K562 (cell line): ENCODE data around the gene CRABP2. TPM values are rescaled to one million over a fixed set of nuclear protein-coding genes. Genes with fewer than 3 reads are reported as not detected.
A peak's percentile ranks its signal among the peaks of the same experiment; 100 is the strongest.

Experiments
- E2F5 ChIP-seq: sonication (generic); formaldehyde crosslinking; IDR thresholded peaks from 2 replicates; pipeline ENCODE4 v1.8.0; 2022; ENCODE audit warnings: mild to moderate bottlenecking, missing genetic modification reagents
- ELK1 ChIP-seq: sonication (generic); formaldehyde crosslinking; IDR thresholded peaks from 2 replicates; pipeline ENCODE4 v1.8.1; 2022; ENCODE audit warnings: missing genetic modification reagents
- HMGN3 ChIP-seq: IDR thresholded peaks from 2 replicates; pipeline ENCODE4 v1.6.1; 2011; ENCODE audit warnings: borderline replicate concordance, low read depth, mild to moderate bottlenecking, mixed read lengths, low read length; ENCODE audit not compliant: insufficient read length; ENCODE audit errors: extremely low read depth
- KAT2B ChIP-seq: IDR thresholded peaks from one replicate; pipeline ENCODE4 v1.6.1; 2012; ENCODE audit warnings: low read depth, mild to moderate bottlenecking, control low read depth, inconsistent platforms, low read length, moderate library complexity
- MECOM ChIP-seq: fragments of 250-450 bp; sonication (Bioruptor Pico); IDR thresholded peaks from 2 replicates; pipeline ENCODE4 v1.8.0; 2022; ENCODE audit warnings: inconsistent platforms
- MXD1 ChIP-seq: fragments of 250-450 bp; sonication (Bioruptor Pico); IDR thresholded peaks from 2 replicates; pipeline ENCODE4 v1.8.0; 2021; ENCODE audit warnings: borderline replicate concordance, mild to moderate bottlenecking, moderate library complexity; ENCODE audit not compliant: poor library complexity, severe bottlenecking
- PTBP1 ChIP-seq: fragments of 200-400 bp; formaldehyde crosslinking; IDR thresholded peaks from 2 replicates; pipeline ENCODE4 v1.6.1; 2017; ENCODE audit warnings: low read depth, low read length
- RBBP5 ChIP-seq: fragments of 200-600 bp; sonication (generic); IDR thresholded peaks from 2 replicates; pipeline ENCODE4 v1.6.1; 2012; ENCODE audit warnings: borderline replicate concordance, mild to moderate bottlenecking, low read length, control low read depth, inconsistent platforms; ENCODE audit not compliant: insufficient read depth, poor library complexity, severe bottlenecking
- TFAP4 ChIP-seq: sonication (generic); formaldehyde crosslinking; IDR thresholded peaks from 2 replicates; pipeline ENCODE4 v1.8.0; 2022; ENCODE audit warnings: missing genetic modification reagents, mild to moderate bottlenecking, moderate library complexity, borderline replicate concordance
- ZBTB7A ChIP-seq: IDR thresholded peaks from 2 replicates; pipeline ENCODE4 v1.6.1; 2011; ENCODE audit warnings: low read depth, mild to moderate bottlenecking, low read length, moderate library complexity, borderline replicate concordance; ENCODE audit not compliant: control insufficient read depth
- ZNF212 ChIP-seq: fragments of 450-650 bp; formaldehyde crosslinking; IDR thresholded peaks from 2 replicates; pipeline ENCODE4 v1.4.0; 2020; ENCODE audit warnings: mild to moderate bottlenecking
- ZNF3 ChIP-seq: fragments of 250-450 bp; sonication (Bioruptor Pico); IDR thresholded peaks from 2 replicates; pipeline ENCODE4 v1.5.0; 2021; ENCODE audit warnings: mild to moderate bottlenecking, moderate library complexity
- ZNF740 ChIP-seq, 3 experiments: fragments of 200-800 bp in 1 of 3; sonication (Bioruptor generic) in 1 of 3; sonication (generic) in 1 of 3; formaldehyde crosslinking in 1 of 3; IDR thresholded peaks; 2 replicates each; pipeline versions ENCODE4 v1.6.1 to v1.8.0; 2016 to 2022; ENCODE audit warnings: mild to moderate bottlenecking in 2 of 3, missing compliant biosample characterization in 2 of 3, missing genetic modification characterization in 2 of 3, missing genetic modification reagents in 1 of 3
- ZNF778 ChIP-seq: fragments of 450-650 bp; formaldehyde crosslinking; IDR thresholded peaks from 2 replicates; pipeline ENCODE4 v1.4.0; 2020; ENCODE audit warnings: mild to moderate bottlenecking, moderate library complexity
- polyA plus RNA-seq, 8 experiments: library from polyadenylated mRNA; depleted of rRNA in 4 of 8; stranded (reverse) in 5 of 8; unstranded in 3 of 8; fragments of >200 nt; fragmentation: Nextera tagmentation in 2 of 8; fragmentation: Illumina TruSeq in 1 of 8; extraction: Ambion mirVana in 2 of 8; extraction: Trizol in 1 of 8; gene quantifications; 2 replicates each; pipeline versions ENCODE4 v1.2.1 to v1.2.3, GENCODE V29; 2011 to 2014; ENCODE audit warnings: inconsistent platforms in 1 of 8, missing spikeins in 1 of 8
- total RNA-seq, 7 experiments: library from RNA; depleted of rRNA in 6 of 7; stranded (reverse); fragments of >200 nt in 6 of 7; fragmentation: Illumina TruSeq in 2 of 7; extraction: Trizol in 2 of 7; gene quantifications; 2 replicates each; pipeline versions ENCODE4 v1.2.1 to v1.2.3, GENCODE V29; 2011 to 2021; ENCODE audit warnings: low replicate concordance in 1 of 7
- TF ChIP-seq, protein P1 (sequence below): fragments of 250-450 bp; sonication (Bioruptor Pico); IDR thresholded peaks from 2 replicates; pipeline ENCODE4 v1.4.0; 2020

Gene CRABP2
- total and polyA plus RNA-seq, 9 of the 15 experiments (the other 6 are each of a cell fraction or from before 2014, with no cell fraction given) = 0.30 to 2.5 (median 0.82) TPM

DNA sequence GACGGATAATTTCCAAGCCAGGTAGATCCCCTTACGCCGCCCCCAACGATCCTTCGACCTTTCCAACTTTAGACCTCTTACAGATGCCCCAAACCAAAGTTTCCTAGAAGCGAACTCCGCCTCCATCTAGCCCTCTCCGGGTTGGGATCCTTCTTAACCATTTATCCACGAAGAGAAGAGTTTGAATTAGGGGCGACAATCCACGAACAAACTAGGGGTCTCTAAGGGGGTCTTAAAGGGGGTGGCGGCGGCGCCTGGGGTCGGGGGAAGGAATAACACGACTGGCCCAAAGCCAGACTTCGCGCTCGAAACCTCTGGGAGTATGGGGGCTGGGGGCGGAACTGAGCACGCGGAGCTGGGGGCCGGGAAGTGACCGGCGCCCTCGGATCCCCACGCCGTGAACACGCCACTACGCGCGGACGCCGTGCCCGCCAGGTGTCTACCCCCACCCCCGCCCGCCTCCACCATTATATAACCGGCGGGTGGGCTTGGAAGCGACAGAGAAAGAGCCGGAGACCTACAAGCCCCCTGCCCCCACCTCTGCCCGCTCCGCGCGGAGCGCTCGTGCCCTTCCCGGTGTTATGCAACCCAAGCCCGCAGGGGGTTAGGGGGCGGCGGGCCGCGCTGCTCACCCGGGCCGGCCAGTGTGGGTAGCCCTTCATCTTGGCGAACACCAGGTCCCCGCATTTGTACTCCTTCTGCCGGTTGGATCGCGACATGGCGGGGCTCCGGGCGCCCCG, 45.5 kb upstream of the CRABP2 start (continued):
- no peak for TF ChIP-seq ZNF778 (CRISPR knock-in tag)
- TF ChIP-seq ZNF3 (CRISPR knock-in tag) = no peak
- TF ChIP-seq PTBP1 = no peak
- TF ChIP-seq HMGN3 = no peak
- no peak for TF ChIP-seq ZNF212 (CRISPR knock-in tag)
- TF ChIP-seq ZBTB7A = peak; percentile 79
- TF ChIP-seq MECOM (CRISPR knock-in tag) = no peak
- TF ChIP-seq MXD1 (CRISPR knock-in tag) = no peak
- TF ChIP-seq ZNF740 (CRISPR knock-in tag; IDR thresholded peaks at IDR 0.05) = no peak
- no peak for TF ChIP-seq ZNF740 (tag; IDR thresholded peaks at IDR 0.05)
- TF ChIP-seq ELK1 (CRISPR knock-in tag) = no peak
- no peak for TF ChIP-seq KAT2B
- no peak; the same call in 1 of the 2 replicates for TF ChIP-seq E2F5 (CRISPR knock-in tag)
- TF ChIP-seq TFAP4 (CRISPR knock-in tag) = peak; percentile 2; the same call in 1 of the 2 replicates
- TF ChIP-seq, protein P1, sequence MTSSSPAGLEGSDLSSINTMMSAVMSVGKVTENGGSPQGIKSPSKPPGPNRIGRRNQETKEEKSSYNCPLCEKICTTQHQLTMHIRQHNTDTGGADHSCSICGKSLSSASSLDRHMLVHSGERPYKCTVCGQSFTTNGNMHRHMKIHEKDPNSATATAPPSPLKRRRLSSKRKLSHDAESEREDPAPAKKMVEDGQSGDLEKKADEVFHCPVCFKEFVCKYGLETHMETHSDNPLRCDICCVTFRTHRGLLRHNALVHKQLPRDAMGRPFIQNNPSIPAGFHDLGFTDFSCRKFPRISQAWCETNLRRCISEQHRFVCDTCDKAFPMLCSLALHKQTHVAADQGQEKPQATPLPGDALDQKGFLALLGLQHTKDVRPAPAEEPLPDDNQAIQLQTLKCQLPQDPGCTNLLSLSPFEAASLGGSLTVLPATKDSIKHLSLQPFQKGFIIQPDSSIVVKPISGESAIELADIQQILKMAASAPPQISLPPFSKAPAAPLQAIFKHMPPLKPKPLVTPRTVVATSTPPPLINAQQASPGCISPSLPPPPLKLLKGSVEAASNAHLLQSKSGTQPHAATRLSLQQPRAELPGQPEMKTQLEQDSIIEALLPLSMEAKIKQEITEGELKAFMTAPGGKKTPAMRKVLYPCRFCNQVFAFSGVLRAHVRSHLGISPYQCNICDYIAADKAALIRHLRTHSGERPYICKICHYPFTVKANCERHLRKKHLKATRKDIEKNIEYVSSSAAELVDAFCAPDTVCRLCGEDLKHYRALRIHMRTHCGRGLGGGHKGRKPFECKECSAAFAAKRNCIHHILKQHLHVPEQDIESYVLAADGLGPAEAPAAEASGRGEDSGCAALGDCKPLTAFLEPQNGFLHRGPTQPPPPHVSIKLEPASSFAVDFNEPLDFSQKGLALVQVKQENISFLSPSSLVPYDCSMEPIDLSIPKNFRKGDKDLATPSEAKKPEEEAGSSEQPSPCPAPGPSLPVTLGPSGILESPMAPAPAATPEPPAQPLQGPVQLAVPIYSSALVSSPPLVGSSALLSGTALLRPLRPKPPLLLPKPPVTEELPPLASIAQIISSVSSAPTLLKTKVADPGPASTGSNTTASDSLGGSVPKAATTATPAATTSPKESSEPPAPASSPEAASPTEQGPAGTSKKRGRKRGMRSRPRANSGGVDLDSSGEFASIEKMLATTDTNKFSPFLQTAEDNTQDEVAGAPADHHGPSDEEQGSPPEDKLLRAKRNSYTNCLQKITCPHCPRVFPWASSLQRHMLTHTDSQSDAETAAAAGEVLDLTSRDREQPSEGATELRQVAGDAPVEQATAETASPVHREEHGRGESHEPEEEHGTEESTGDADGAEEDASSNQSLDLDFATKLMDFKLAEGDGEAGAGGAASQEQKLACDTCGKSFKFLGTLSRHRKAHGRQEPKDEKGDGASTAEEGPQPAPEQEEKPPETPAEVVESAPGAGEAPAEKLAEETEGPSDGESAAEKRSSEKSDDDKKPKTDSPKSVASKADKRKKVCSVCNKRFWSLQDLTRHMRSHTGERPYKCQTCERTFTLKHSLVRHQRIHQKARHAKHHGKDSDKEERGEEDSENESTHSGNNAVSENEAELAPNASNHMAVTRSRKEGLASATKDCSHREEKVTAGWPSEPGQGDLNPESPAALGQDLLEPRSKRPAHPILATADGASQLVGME (CRISPR knock-in tag) = no peak
- no peak for TF ChIP-seq RBBP5
